GM12891 (cell line): ENCODE data around the gene NRN1L.

Source experiments
- DNase-seq: peaks from one replicate; pipeline ENCODE4 v3.0.0; 2011; ENCODE audit warnings: low spot score; ENCODE audit not compliant: insufficient read length
- FAIRE-seq: peaks from 2 replicates; lab custom pipeline; 2011; peaks lifted over from hg19 to GRCh38; lab: Jason Lieb, UNC
- PAX5 ChIP-seq: IDR thresholded peaks from 2 replicates; pipeline ENCODE4 v1.6.1; 2011; ENCODE audit warnings: low read length, moderate library complexity, mild to moderate bottlenecking; ENCODE audit not compliant: insufficient read depth, severe bottlenecking
- POLR2A ChIP-seq: IDR thresholded peaks from 2 replicates; pipeline ENCODE4 v1.6.1; 2011; ENCODE audit warnings: low read depth, low read length, control low read depth
- POLR2AphosphoS5 ChIP-seq: IDR thresholded peaks from 2 replicates; pipeline ENCODE4 v1.6.1; 2011; ENCODE audit warnings: low read depth, low read length, control low read depth
- POU2F2 ChIP-seq: IDR thresholded peaks from 2 replicates; pipeline ENCODE4 v1.6.1; 2011; ENCODE audit warnings: low read depth, mild to moderate bottlenecking, control low read depth, low read length, moderate library complexity
- SPI1 ChIP-seq: IDR thresholded peaks from 2 replicates; pipeline ENCODE4 v1.6.1; 2011; ENCODE audit warnings: low read depth, low read length, control low read depth
- TAF1 ChIP-seq: IDR thresholded peaks from 2 replicates; pipeline ENCODE4 v1.6.1; 2011; ENCODE audit warnings: low read depth, low read length, control low read depth

NRN1L gene

DNA sequence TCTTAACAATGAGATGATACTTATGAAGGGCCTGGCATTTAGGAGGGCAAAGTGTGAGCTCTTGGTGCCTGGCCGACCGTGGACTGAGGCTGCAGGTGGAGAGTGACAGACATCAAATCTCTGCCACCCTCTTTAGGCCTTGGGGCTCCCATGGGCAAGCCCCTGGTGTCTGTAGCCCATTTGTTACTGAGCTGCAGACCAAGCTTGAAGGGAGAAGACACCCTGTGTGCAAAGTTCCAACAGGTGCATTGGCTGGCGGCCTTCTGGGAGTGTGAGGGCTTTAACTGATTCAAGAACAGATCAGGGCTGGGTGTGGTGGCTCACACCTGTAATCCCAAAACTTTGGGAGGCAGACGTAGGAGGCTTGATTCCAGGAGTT, 47.8 kb downstream of the NRN1L start:
- DNase-seq (no peak), FAIRE-seq (no peak)
- no peak for TF ChIP-seq TAF1
- no peak for TF ChIP-seq POU2F2

DNA sequence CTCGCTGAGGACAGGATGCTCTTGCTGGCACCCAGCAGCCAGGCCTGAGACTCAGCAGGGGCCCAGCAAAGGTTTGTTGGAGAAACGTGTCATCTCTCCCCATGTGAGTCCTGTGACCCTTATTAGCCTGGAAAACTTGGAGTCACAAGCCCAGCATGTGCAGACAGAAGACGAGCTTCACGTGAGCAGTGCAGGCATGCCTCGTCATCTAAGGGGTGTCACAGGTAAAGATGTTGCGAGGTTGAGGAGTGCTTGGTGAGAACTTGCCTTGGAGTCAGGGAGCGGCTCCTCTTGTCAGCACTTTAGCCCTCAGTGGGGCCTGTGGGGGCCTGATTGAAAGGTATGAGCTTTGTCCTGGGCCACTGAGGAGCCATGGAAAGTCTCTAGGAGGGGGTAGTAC, 49.1 kb downstream of the NRN1L start:
- FAIRE-seq (no peak), DNase-seq (no peak)
- no peak for TF ChIP-seq PAX5
- no peak; the same call in 1 of the 2 replicates for TF ChIP-seq POLR2AphosphoS5
- no peak for TF ChIP-seq SPI1
- no peak for TF ChIP-seq POU2F2
- TF ChIP-seq POLR2A: no peak; the same call in 1 of the 2 replicates
- no peak for TF ChIP-seq TAF1

DNA sequence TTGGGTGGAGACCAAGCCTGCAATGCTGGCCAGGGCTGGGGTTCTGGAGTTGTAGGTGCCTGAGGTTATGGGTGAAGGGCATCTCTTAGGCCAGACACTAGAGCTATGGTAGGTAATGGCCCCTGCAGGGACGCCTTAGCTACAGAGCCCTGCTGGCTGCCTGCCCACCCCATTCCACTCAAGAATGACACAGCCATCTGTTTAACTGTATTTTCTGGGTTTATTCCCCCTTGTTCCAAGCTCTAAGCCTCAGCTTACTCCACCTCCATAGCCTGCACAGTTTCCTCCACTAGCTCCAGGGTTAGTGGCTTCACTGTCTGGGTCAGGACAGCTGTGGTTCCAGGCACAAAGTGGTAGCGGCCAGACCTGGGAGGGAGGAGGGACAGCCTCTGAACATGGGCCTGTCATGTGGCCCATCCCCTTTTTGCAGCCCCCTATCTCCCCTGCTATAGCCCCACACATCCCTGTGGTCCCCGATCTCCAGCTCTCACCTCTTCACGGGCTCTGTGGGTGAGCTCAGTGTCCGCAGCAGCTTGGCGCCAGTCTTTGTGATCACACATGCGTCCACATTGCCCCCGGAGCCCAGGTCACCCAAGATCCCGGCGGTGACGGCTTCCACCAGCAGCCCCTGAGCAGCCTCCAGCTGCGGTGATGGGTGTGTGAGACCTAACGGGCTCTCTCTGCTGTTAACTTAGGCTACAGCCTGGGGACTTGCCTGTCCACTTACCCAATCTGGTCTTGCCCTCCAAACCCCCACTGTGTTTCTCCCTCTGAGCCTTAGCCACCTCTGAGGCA, 49.8 kb downstream of the NRN1L start:
- FAIRE-seq (no peak), DNase-seq (no peak)
- TF ChIP-seq POLR2AphosphoS5 (peak; percentile 43; the same call in 1 of the 2 replicates), SPI1 (no peak)

DNA sequence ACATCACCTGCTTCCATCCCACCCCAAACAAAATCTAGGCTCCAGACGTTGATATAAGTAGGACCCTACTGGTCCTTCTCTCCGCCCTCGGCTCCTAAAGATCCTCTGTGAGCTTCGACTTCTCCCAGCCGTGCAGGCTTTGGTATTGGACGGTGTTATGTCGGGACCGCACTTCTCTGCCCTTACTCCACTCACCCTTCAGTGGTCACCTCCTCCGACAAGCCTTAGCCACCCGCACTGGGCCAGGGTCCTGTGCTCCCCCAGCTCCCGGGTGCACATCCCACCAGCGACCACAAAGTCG, 50.4 kb downstream of the NRN1L start:
- DNase-seq: no peak
- FAIRE-seq: no peak
- TF ChIP-seq SPI1 (no peak), POLR2AphosphoS5 (no peak), POLR2A (no peak), PAX5 (no peak), POU2F2 (no peak), TAF1 (no peak)

- DNase-seq: peak; percentile 100
- TF ChIP-seq SPI1 (no peak), POLR2A (peak; percentile 78), TAF1 (peak; percentile 65; the same call in 1 of the 2 replicates), POLR2AphosphoS5 (peak; percentile 89), POU2F2 (no peak), PAX5 (peak; percentile 2)
- peak; percentile 99 for FAIRE-seq
Measured at GRCh38 chr16:67935402-67936123, 50.9 kb downstream of the NRN1L start.
